Muscle of leg (tissue), 11 donors: ENCODE measurements around the gene SEC22B. TPM values are rescaled to one million over a fixed set of nuclear protein-coding genes. Genes with fewer than 3 reads are reported as not detected.
"Not testable (repeated sequence)": the region's sequence is repeated elsewhere in the genome, so short reads cannot be mapped to it uniquely, and the experiment has no call there.

Source experiments
- DNase-seq: peaks from one replicate; pipeline ENCODE4 v3.0.0; 2013
- H3K27ac ChIP-seq: one replicate; pipeline ENCODE4 v1.5.1; 2013; ENCODE audit warnings: mild to moderate bottlenecking, low read length, control low read depth
- H3K27me3 ChIP-seq: one replicate; pipeline ENCODE4 v1.6.1; 2013; ENCODE audit warnings: low read length; ENCODE audit not compliant: control insufficient read depth, insufficient read depth
- H3K36me3 ChIP-seq: one replicate; pipeline ENCODE4 v1.6.1; 2013; ENCODE audit warnings: low read length; ENCODE audit not compliant: control insufficient read depth, insufficient read depth
- H3K4me1 ChIP-seq: one replicate; pipeline ENCODE4 v1.6.1; 2013; ENCODE audit warnings: low read length; ENCODE audit not compliant: control insufficient read depth, insufficient read depth
- H3K4me3 ChIP-seq: one replicate; pipeline ENCODE4 v1.5.1; 2013; ENCODE audit warnings: low read length, control low read depth
- H3K9me3 ChIP-seq: replicated peaks from 2 replicates; pipeline ENCODE4 v1.6.1; 2013; ENCODE audit warnings: low read depth, low read length; ENCODE audit not compliant: control insufficient read depth
- WGBS: methylation state at CpG from one replicate; pipeline ENCODE4 v1.1.5; 2013; ENCODE audit warnings: missing lambda C conversion rate; ENCODE audit not compliant: insufficient coverage; 5-methylcytosine and 5-hydroxymethylcytosine counted together
- polyA plus RNA-seq, 8 donors: library from polyadenylated mRNA; unstranded; fragments of 120-200 nt; gene quantifications; one replicate each; pipeline versions ENCODE4 v1.2.1 to v1.2.3, GENCODE V29; 2013; ENCODE audit warnings: inconsistent platforms in 1 of 8, low replicate concordance in 1 of 8; ENCODE audit not compliant: insufficient read length in 8 of 8, insufficient read depth in 1 of 8
- total RNA-seq: library from RNA; stranded (reverse); fragments of 120-200 nt; gene quantifications from one replicate; pipeline ENCODE4 v1.2.4, GENCODE V29; 2013

The SEC22B gene
- total and polyA plus RNA-seq, 9 donors = 20.4 to 30.9 (median 24.9) TPM

DNA sequence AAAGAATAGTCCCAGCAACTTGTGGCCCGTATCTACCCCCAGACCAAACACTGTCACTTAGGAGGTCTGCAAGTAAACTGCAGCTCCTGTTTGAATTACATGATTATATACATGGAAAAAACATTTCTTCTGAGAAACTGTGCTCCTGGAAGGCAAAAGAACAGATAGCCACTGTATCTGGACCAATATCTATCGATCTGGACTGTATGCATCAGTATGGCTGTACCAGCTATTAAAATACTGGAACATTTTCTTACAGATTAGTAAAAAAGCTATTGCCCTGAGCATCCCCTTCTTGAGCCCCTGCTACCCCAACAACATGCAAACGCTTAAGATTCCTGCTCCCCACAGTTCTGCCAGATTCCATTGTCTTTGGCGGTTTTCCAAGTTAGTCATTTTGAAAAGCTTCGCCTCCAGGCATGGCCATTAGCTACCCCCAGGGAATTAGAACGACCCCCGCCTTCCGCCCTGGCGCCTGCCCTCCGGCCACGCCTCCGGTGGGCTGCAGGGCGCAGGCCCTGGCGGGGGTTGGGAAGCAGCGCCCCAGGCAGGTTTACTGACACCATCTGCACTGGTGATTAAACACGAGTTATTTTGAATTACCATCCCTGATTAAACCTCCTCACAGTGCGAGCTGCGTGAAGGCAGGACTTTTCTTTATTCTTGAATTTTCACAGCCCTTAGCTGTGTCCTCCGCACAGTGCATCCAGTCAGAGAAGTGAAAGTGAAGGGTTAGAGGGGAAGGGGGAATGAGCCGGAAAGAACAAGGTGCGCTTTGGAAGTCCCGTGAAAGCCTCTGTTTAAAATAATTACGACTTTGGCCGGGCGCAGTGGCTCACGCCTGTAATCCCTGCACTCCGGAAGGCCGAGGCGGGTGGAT is 3.7 kb upstream of the SEC22B start:
- H3K4me1 ChIP-seq, H3K9me3 ChIP-seq, H3K4me3 ChIP-seq, H3K36me3 ChIP-seq, H3K27me3 ChIP-seq: not testable (repeated sequence)
- DNase-seq = peak; percentile 83
- 0% methylated on average over 3 of the region's 29 CpGs for WGBS
- peak overlapping the region; percentile 82 for H3K27ac ChIP-seq

- no peaks in the 10 kb centered on the region for H3K9me3 ChIP-seq
- H3K27ac ChIP-seq = peak overlapping the region; percentile 82
- H3K4me1 ChIP-seq = peaks cover 5% of the 10 kb centered on the region
- no CpG with 5 or more reads among the region's 6 CpGs for WGBS
- no peaks in the 10 kb centered on the region for H3K36me3 ChIP-seq
- no peaks in the 10 kb centered on the region for H3K27me3 ChIP-seq
- DNase-seq = peak; percentile 85
- no peak overlapping the region for H3K4me3 ChIP-seq
Observed at GRCh38 chr1:120178799-120179756, 2.8 kb upstream of the SEC22B start.

GRCh38 chr1:120178058-120178457 is 1.7 kb upstream of the SEC22B start:
- not testable (repeated sequence) for DNase-seq, H3K27ac ChIP-seq, H3K27me3 ChIP-seq, H3K36me3 ChIP-seq, H3K9me3 ChIP-seq, H3K4me1 ChIP-seq, H3K4me3 ChIP-seq
- no CpG with 5 or more reads among the region's 2 CpGs for WGBS

- Histone ChIP-seq H3K4me3 (peak overlapping the region; percentile 95), H3K27ac (peak overlapping the region; percentile 97)
- H3K9me3 ChIP-seq, H3K36me3 ChIP-seq, H3K4me1 ChIP-seq, H3K27me3 ChIP-seq: not testable (repeated sequence)
- WGBS = 0% methylated on average over 2 of the region's 7 CpGs
- peak; percentile 29 for DNase-seq
Observed at GRCh38 chr1:120175688-120176087, 632 bp downstream of the SEC22B start.

DNA sequence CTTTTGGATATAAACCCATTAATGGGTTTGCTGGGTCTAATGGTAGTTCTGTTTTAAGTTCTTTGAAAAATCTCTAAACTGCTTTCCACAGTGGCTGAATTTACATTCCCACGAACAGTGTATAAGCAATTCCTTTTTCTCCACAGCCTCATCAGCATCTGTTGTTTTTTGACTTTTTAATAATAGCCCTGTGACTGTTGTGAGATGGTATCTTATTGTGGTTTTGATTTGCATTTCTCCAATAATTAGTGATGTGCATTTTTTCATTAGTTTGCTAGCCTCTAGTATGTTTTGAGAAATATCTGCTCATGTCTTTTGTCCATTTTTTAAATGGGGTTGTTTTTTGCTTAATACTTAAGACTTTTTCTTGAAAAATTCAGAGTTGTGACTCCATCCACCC is 11.6 kb downstream of the SEC22B start:
- DNase-seq, H3K27ac ChIP-seq, H3K4me1 ChIP-seq, H3K36me3 ChIP-seq, H3K9me3 ChIP-seq, H3K27me3 ChIP-seq, H3K4me3 ChIP-seq: not testable (repeated sequence)
- no CpG with 5 or more reads among the region's 1 CpG for WGBS

DNA sequence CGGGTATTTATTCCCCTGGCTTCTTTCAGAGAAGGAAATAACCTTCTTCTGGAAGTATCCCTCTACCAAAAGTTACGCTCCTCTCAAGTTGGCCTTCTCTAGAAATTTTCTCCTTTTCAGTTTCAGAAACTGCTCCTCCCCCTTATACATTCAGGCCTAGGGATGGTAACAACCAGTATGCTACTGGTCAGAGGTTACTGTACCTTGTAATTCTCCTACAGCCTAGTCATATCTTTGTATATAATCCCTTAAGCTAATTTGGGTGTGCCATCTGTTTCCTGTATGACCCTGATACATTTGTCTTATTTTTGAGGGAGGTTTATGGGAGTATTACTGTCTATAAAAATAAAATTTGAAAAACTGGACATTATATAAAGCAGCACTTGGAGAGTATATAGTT is 14.3 kb downstream of the SEC22B start:
- not testable (repeated sequence) for DNase-seq, H3K36me3 ChIP-seq, H3K27ac ChIP-seq, H3K27me3 ChIP-seq, H3K9me3 ChIP-seq, H3K4me3 ChIP-seq, H3K4me1 ChIP-seq
- no CpG with 5 or more reads among the region's 2 CpGs for WGBS

DNA sequence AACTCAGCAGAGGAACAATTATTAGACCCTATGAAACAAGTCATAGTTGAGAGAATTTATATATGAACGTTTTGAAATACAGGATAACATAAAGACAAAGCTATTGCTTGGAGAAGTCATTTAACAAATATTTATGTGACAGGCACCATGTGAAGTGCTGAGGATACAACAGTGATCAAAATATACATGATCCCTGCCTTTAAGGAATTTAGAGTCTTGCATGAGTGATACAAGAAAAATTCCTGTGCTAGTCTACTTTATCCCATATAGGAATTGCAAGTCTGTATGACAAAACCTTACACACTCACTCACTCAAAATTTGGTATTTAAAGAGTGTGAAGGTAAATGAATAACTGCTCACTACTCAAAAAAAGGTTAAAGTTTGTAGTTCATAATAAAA is 17.8 kb downstream of the SEC22B start:
- H3K27me3 ChIP-seq, H3K4me3 ChIP-seq, H3K27ac ChIP-seq, DNase-seq, H3K9me3 ChIP-seq, H3K4me1 ChIP-seq, H3K36me3 ChIP-seq: not testable (repeated sequence)
- no CpG with 5 or more reads among the region's 1 CpG for WGBS

- no CpG with 5 or more reads among the region's 4 CpGs for WGBS
- DNase-seq, H3K4me1 ChIP-seq: not testable (repeated sequence)
Observed at GRCh38 chr1:120158086-120158485, 18.2 kb downstream of the SEC22B start.

GRCh38 chr1:120150138-120150822 is 26.0 kb downstream of the SEC22B start:
- H3K4me1 ChIP-seq = not testable (repeated sequence)
- WGBS = no CpG with 5 or more reads among the region's 3 CpGs

More at GRCh38 chr1:120158086-120158485, 18.2 kb downstream of the SEC22B start:
- not testable (repeated sequence) for H3K4me3 ChIP-seq, H3K9me3 ChIP-seq, H3K27me3 ChIP-seq, H3K27ac ChIP-seq, H3K36me3 ChIP-seq

More at GRCh38 chr1:120150138-120150822, 26.0 kb downstream of the SEC22B start:
- H3K9me3 ChIP-seq, H3K27ac ChIP-seq, H3K36me3 ChIP-seq, H3K27me3 ChIP-seq, DNase-seq, H3K4me3 ChIP-seq: not testable (repeated sequence)
